ENCODE results near the gene LGALS12.

DNA sequence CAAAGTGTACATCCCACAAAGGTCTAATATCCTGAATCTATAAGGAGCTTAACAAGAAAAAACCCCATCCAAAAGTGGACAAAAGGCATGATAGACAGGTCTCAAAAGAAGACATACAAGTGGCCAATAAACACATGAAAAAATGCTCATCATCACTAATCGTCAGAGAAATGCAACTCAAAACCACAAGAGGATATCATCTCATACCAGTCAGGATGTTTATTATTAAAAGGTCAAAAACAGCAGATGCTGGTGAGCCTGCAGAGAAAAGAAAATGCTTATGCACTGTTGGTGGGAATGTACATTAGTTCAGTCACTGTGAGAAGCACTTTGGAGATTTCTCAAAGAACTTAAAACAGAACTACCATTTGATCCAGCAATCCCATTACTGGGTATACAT is 12.7 kb downstream of the LGALS12 start:
- TF ChIP-seq, protein P1, sequence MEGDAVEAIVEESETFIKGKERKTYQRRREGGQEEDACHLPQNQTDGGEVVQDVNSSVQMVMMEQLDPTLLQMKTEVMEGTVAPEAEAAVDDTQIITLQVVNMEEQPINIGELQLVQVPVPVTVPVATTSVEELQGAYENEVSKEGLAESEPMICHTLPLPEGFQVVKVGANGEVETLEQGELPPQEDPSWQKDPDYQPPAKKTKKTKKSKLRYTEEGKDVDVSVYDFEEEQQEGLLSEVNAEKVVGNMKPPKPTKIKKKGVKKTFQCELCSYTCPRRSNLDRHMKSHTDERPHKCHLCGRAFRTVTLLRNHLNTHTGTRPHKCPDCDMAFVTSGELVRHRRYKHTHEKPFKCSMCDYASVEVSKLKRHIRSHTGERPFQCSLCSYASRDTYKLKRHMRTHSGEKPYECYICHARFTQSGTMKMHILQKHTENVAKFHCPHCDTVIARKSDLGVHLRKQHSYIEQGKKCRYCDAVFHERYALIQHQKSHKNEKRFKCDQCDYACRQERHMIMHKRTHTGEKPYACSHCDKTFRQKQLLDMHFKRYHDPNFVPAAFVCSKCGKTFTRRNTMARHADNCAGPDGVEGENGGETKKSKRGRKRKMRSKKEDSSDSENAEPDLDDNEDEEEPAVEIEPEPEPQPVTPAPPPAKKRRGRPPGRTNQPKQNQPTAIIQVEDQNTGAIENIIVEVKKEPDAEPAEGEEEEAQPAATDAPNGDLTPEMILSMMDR (IDR thresholded peaks at IDR 0.05) = no peak
- no peak for TF ChIP-seq POLR2A (IDR thresholded peaks at IDR 0.05)

All from heart left ventricle (tissue), 13 donors.